HEK293 (cell line): Measurements from ENCODE around the gene MAGI1.
A peak's percentile ranks its signal among the peaks of the same experiment; 100 is the strongest.

Source experiments
- KLF9 ChIP-seq: fragments of 450-650 bp; formaldehyde crosslinking; IDR thresholded peaks from 2 replicates; pipeline ENCODE4 v1.5.1; 2016; ENCODE audit warnings: missing biosample characterization, missing genetic modification characterization, low read depth
- ZBTB17 ChIP-seq: fragments of 450-650 bp; formaldehyde crosslinking; IDR thresholded peaks from 2 replicates; pipeline ENCODE4 v1.5.1; 2016; ENCODE audit warnings: missing biosample characterization, missing genetic modification characterization
- ZFP3 ChIP-seq: fragments of 450-650 bp; formaldehyde crosslinking; IDR thresholded peaks from 2 replicates; pipeline ENCODE4 v1.5.1; 2016; ENCODE audit warnings: low read depth, missing biosample characterization, missing genetic modification characterization
- ZFP41 ChIP-seq: fragments of 450-650 bp; formaldehyde crosslinking; IDR thresholded peaks from 2 replicates; pipeline ENCODE4 v1.5.1; 2016; ENCODE audit warnings: missing biosample characterization, missing genetic modification characterization, borderline replicate concordance
- ZNF114 ChIP-seq: fragments of 450-650 bp; formaldehyde crosslinking; IDR thresholded peaks from 2 replicates; pipeline ENCODE4 v1.5.0; 2017; ENCODE audit warnings: missing biosample characterization, missing genetic modification characterization
- ZNF140 ChIP-seq: fragments of 450-650 bp; formaldehyde crosslinking; IDR thresholded peaks from 2 replicates; pipeline ENCODE4 v1.5.1; 2016; ENCODE audit warnings: missing biosample characterization, missing genetic modification characterization
- ZNF16 ChIP-seq: fragments of 450-650 bp; formaldehyde crosslinking; IDR thresholded peaks from 2 replicates; pipeline ENCODE4 v1.5.1; 2016; ENCODE audit warnings: low read depth, missing biosample characterization, missing genetic modification characterization
- ZNF221 ChIP-seq: fragments of 450-650 bp; formaldehyde crosslinking; IDR thresholded peaks from 2 replicates; pipeline ENCODE4 v1.5.1; 2017; ENCODE audit warnings: missing biosample characterization, missing genetic modification characterization, borderline replicate concordance
- ZNF223 ChIP-seq: fragments of 450-650 bp; formaldehyde crosslinking; IDR thresholded peaks from 2 replicates; pipeline ENCODE4 v1.5.1; 2016; ENCODE audit warnings: missing biosample characterization, missing genetic modification characterization
- ZNF302 ChIP-seq: fragments of 450-650 bp; formaldehyde crosslinking; IDR thresholded peaks from 2 replicates; pipeline ENCODE4 v1.5.1; 2016; ENCODE audit warnings: missing biosample characterization, missing genetic modification characterization, low read depth
- ZNF426 ChIP-seq: fragments of 450-650 bp; formaldehyde crosslinking; IDR thresholded peaks from 2 replicates; pipeline ENCODE4 v1.5.1; 2017; ENCODE audit warnings: missing biosample characterization, missing genetic modification characterization, mild to moderate bottlenecking, inconsistent platforms, moderate library complexity
- ZNF501 ChIP-seq: fragments of 450-650 bp; formaldehyde crosslinking; IDR thresholded peaks from 2 replicates; pipeline ENCODE4 v1.5.1; 2016; ENCODE audit warnings: missing biosample characterization, missing genetic modification characterization
- ZNF530 ChIP-seq: fragments of 450-650 bp; formaldehyde crosslinking; IDR thresholded peaks from 2 replicates; pipeline ENCODE4 v1.5.1; 2016; ENCODE audit warnings: low read depth, missing biosample characterization, missing genetic modification characterization
- ZNF555 ChIP-seq: fragments of 450-650 bp; formaldehyde crosslinking; conservative IDR thresholded peaks from 2 replicates; pipeline ENCODE4 v1.5.1; 2017; ENCODE audit warnings: missing biosample characterization, mild to moderate bottlenecking, missing genetic modification characterization, inconsistent platforms
- ZNF623 ChIP-seq: fragments of 450-650 bp; formaldehyde crosslinking; IDR thresholded peaks from 2 replicates; pipeline ENCODE4 v1.5.1; 2016; ENCODE audit warnings: missing biosample characterization, missing genetic modification characterization
- ZNF664 ChIP-seq: fragments of 450-650 bp; formaldehyde crosslinking; IDR thresholded peaks from 2 replicates; pipeline ENCODE4 v1.5.1; 2016; ENCODE audit warnings: missing biosample characterization, missing genetic modification characterization
- ZNF747 ChIP-seq: fragments of 450-650 bp; formaldehyde crosslinking; IDR thresholded peaks from 2 replicates; pipeline ENCODE4 v1.5.1; 2016; ENCODE audit warnings: missing biosample characterization, missing genetic modification characterization
- ZNF777 ChIP-seq: fragments of 450-650 bp; formaldehyde crosslinking; IDR thresholded peaks from 2 replicates; pipeline ENCODE4 v1.5.1; 2017; ENCODE audit warnings: missing biosample characterization, missing genetic modification characterization, borderline replicate concordance
- ZSCAN30 ChIP-seq: fragments of 450-650 bp; IDR thresholded peaks from 2 replicates; pipeline ENCODE4 v1.5.1; 2018; ENCODE audit warnings: missing biosample characterization, mild to moderate bottlenecking, missing genetic modification characterization, moderate library complexity
- TF ChIP-seq, protein P1 (sequence below): fragments of 450-650 bp; formaldehyde crosslinking; conservative IDR thresholded peaks from 2 replicates; pipeline ENCODE4 v1.5.1; 2016; ENCODE audit warnings: low read depth, missing biosample characterization, missing genetic modification characterization
- TF ChIP-seq, protein P2 (sequence below): fragments of 450-650 bp; formaldehyde crosslinking; IDR thresholded peaks from 2 replicates; pipeline ENCODE4 v1.5.1; 2016; ENCODE audit warnings: missing biosample characterization, missing genetic modification characterization, borderline replicate concordance
- TF ChIP-seq, protein P3 (sequence below): fragments of 450-650 bp; formaldehyde crosslinking; IDR thresholded peaks from 2 replicates; pipeline ENCODE4 v1.5.1; 2016; ENCODE audit warnings: missing biosample characterization, missing genetic modification characterization
- TF ChIP-seq, protein P4 (sequence below): fragments of 450-650 bp; formaldehyde crosslinking; IDR thresholded peaks from 2 replicates; pipeline ENCODE4 v1.5.1; 2016; ENCODE audit warnings: missing biosample characterization, missing genetic modification characterization
- TF ChIP-seq, protein P5 (sequence below): fragments of 450-650 bp; formaldehyde crosslinking; IDR thresholded peaks from 2 replicates; pipeline ENCODE4 v1.5.0; 2017; ENCODE audit warnings: missing biosample characterization, missing genetic modification characterization, borderline replicate concordance

MAGI1 gene

DNA sequence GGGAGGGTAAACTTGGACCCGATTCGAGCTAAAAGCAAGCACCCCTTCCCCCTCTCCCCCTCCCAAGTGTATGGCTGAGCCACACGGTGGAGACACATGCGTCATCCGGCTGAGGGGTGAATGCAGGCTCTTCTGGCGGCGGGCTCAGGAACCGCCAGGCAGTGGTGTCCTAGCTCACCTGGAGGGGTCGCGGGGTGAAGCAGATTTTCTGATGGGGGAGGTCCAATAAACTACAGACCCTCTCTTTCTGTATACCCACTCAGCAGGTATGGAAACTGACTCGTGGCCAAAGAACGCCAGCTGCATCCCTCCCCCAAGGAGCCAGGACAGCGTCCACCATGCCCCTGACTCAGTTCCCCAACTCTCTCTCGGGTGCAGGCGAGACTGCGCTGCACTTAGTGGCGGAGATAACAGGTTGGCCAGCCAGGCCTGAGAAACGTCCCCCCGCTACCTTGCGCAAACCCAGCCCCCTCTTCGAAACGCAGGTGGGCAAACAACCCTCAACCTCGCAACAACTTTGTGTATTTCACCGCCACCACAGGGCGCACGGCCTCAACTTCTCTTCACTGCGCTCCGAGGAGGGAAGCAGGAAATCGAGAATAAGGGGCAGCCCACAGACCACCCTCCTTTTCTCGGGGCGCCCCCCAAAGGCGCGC, 1.3 kb downstream of the MAGI1 start (continued):
- TF ChIP-seq, protein P1, sequence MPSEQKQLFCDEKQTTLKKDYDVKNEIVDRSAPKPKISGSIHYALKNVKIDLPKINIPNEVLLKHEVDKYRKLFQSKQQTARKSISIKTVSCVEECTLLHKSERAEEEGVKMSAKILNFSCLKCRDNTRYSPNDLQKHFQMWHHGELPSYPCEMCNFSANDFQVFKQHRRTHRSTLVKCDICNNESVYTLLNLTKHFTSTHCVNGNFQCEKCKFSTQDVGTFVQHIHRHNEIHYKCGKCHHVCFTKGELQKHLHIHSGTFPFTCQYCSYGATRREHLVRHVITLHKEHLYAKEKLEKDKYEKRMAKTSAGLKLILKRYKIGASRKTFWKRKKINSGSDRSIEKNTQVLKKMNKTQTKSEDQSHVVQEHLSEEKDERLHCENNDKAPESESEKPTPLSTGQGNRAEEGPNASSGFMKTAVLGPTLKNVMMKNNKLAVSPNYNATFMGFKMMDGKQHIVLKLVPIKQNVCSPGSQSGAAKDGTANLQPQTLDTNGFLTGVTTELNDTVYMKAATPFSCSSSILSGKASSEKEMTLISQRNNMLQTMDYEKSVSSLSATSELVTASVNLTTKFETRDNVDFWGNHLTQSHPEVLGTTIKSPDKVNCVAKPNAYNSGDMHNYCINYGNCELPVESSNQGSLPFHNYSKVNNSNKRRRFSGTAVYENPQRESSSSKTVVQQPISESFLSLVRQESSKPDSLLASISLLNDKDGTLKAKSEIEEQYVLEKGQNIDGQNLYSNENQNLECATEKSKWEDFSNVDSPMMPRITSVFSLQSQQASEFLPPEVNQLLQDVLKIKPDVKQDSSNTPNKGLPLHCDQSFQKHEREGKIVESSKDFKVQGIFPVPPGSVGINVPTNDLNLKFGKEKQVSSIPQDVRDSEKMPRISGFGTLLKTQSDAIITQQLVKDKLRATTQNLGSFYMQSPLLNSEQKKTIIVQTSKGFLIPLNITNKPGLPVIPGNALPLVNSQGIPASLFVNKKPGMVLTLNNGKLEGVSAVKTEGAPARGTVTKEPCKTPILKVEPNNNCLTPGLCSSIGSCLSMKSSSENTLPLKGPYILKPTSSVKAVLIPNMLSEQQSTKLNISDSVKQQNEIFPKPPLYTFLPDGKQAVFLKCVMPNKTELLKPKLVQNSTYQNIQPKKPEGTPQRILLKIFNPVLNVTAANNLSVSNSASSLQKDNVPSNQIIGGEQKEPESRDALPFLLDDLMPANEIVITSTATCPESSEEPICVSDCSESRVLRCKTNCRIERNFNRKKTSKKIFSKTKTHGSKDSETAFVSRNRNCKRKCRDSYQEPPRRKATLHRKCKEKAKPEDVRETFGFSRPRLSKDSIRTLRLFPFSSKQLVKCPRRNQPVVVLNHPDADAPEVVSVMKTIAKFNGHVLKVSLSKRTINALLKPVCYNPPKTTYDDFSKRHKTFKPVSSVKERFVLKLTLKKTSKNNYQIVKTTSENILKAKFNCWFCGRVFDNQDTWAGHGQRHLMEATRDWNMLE (tag by site-specific recombination) = no peak
- no peak for TF ChIP-seq ZNF302 (tag by site-specific recombination)
- TF ChIP-seq ZNF530 (tag by site-specific recombination) = no peak
- TF ChIP-seq ZNF426 (tag by site-specific recombination) = no peak
- no peak for TF ChIP-seq ZNF501 (tag by site-specific recombination)
- no peak for TF ChIP-seq ZSCAN30 (tag by site-specific recombination)
- no peak for TF ChIP-seq ZNF16 (tag by site-specific recombination)
- TF ChIP-seq, protein P2, sequence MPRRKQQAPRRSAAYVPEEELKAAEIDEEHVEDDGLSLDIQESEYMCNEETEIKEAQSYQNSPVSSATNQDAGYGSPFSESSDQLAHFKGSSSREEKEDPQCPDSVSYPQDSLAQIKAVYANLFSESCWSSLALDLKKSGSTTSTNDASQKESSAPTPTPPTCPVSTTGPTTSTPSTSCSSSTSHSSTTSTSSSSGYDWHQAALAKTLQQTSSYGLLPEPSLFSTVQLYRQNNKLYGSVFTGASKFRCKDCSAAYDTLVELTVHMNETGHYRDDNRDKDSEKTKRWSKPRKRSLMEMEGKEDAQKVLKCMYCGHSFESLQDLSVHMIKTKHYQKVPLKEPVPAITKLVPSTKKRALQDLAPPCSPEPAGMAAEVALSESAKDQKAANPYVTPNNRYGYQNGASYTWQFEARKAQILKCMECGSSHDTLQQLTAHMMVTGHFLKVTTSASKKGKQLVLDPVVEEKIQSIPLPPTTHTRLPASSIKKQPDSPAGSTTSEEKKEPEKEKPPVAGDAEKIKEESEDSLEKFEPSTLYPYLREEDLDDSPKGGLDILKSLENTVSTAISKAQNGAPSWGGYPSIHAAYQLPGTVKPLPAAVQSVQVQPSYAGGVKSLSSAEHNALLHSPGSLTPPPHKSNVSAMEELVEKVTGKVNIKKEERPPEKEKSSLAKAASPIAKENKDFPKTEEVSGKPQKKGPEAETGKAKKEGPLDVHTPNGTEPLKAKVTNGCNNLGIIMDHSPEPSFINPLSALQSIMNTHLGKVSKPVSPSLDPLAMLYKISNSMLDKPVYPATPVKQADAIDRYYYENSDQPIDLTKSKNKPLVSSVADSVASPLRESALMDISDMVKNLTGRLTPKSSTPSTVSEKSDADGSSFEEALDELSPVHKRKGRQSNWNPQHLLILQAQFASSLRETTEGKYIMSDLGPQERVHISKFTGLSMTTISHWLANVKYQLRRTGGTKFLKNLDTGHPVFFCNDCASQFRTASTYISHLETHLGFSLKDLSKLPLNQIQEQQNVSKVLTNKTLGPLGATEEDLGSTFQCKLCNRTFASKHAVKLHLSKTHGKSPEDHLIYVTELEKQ (tag by site-specific recombination) = no peak
- TF ChIP-seq ZFP41 (tag by site-specific recombination) = no peak
- no peak for TF ChIP-seq ZBTB17
- no peak for TF ChIP-seq ZNF223 (tag by site-specific recombination)
- TF ChIP-seq ZNF664 (tag by site-specific recombination) = no peak
- TF ChIP-seq, protein P3, sequence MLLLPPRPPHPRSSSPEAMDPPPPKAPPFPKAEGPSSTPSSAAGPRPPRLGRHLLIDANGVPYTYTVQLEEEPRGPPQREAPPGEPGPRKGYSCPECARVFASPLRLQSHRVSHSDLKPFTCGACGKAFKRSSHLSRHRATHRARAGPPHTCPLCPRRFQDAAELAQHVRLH (tag by site-specific recombination) = no peak
- TF ChIP-seq ZNF221 (tag by site-specific recombination) = no peak
- no peak for TF ChIP-seq ZNF555 (tag by site-specific recombination)
- no peak for TF ChIP-seq ZNF140
- TF ChIP-seq ZNF747 (tag by site-specific recombination) = no peak
- TF ChIP-seq ZNF623 (tag by site-specific recombination) = no peak
- TF ChIP-seq, protein P4, sequence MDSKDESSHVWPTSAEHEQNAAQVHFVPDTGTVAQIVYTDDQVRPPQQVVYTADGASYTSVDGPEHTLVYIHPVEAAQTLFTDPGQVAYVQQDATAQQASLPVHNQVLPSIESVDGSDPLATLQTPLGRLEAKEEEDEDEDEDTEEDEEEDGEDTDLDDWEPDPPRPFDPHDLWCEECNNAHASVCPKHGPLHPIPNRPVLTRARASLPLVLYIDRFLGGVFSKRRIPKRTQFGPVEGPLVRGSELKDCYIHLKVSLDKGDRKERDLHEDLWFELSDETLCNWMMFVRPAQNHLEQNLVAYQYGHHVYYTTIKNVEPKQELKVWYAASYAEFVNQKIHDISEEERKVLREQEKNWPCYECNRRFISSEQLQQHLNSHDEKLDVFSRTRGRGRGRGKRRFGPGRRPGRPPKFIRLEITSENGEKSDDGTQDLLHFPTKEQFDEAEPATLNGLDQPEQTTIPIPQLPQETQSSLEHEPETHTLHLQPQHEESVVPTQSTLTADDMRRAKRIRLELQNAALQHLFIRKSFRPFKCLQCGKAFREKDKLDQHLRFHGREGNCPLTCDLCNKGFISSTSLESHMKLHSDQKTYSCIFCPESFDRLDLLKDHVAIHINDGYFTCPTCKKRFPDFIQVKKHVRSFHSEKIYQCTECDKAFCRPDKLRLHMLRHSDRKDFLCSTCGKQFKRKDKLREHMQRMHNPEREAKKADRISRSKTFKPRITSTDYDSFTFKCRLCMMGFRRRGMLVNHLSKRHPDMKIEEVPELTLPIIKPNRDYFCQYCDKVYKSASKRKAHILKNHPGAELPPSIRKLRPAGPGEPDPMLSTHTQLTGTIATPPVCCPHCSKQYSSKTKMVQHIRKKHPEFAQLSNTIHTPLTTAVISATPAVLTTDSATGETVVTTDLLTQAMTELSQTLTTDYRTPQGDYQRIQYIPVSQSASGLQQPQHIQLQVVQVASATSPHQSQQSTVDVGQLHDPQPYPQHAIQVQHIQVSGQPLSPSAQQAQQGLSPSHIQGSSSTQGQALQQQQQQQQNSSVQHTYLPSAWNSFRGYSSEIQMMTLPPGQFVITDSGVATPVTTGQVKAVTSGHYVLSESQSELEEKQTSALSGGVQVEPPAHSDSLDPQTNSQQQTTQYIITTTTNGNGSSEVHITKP = peak; percentile 33; the same call in 1 of the 2 replicates
- TF ChIP-seq ZFP3 (tag by site-specific recombination) = no peak
- TF ChIP-seq ZNF114 (tag by site-specific recombination) = no peak
- TF ChIP-seq ZNF777 (tag by site-specific recombination) = no peak
- TF ChIP-seq, protein P5, sequence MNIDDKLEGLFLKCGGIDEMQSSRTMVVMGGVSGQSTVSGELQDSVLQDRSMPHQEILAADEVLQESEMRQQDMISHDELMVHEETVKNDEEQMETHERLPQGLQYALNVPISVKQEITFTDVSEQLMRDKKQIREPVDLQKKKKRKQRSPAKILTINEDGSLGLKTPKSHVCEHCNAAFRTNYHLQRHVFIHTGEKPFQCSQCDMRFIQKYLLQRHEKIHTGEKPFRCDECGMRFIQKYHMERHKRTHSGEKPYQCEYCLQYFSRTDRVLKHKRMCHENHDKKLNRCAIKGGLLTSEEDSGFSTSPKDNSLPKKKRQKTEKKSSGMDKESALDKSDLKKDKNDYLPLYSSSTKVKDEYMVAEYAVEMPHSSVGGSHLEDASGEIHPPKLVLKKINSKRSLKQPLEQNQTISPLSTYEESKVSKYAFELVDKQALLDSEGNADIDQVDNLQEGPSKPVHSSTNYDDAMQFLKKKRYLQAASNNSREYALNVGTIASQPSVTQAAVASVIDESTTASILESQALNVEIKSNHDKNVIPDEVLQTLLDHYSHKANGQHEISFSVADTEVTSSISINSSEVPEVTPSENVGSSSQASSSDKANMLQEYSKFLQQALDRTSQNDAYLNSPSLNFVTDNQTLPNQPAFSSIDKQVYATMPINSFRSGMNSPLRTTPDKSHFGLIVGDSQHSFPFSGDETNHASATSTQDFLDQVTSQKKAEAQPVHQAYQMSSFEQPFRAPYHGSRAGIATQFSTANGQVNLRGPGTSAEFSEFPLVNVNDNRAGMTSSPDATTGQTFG (tag by site-specific recombination) = no peak
- no peak for TF ChIP-seq KLF9 (tag by site-specific recombination)
